GM21825 (cell line): Measurements from ENCODE around the gene NAA38.
A peak's percentile ranks its signal among the peaks of the same experiment; 100 is the strongest.

Source experiments
- ATAC-seq: cut with Tn5 transposase; IDR thresholded peaks from one replicate; pipeline ENCODE4 v1.9.1; 2021; ENCODE audit warnings: mild to moderate bottlenecking, moderate library complexity; ENCODE audit not compliant: unreplicated experiment

NAA38 gene, protein sequence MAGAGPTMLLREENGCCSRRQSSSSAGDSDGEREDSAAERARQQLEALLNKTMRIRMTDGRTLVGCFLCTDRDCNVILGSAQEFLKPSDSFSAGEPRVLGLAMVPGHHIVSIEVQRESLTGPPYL

DNA sequence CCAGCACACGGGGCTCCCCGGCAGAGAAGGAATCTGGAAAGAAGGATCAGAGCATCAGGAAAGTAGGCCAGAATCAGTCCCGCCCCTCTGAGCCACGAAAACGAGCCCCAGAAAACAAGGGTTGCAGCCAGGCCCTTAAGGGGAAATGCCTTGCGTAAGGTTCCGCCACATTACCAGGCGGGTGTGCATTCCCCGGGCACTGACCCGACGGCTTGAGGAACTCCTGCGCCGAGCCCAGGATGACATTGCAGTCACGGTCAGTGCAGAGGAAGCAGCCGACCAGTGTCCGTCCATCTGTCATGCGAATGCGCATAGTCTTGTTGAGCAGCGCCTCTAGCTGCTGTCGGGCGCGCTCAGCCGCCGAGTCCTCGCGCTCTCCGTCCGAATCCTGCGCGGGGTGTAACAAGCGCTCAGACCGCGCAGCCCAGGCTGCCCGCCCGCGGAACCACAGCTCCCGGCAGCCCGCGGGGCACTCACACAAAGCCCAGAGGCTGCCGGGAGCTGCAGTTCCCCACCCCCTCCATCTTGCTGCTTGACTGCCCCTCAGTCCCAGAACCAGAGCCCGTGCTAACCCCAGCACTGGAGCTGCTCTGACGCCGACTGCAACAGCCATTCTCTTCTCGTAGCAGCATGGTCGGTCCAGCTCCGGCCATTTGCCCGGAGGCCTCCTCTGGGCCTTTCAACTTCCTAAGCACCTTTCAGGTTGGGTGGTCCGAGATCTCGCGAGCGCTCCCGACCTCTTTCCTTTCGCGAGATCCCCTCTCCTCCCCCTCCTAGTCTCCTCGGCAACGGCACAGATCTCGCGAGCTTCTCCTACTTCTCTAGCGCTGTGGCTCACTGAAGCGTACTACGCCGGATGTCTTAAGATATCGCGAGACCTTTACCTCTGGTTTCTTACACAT lies at the start of gene NAA38:
NAA38 (minus strand) TSS at position 749 of the 902 bp plus-strand sequence; CDS start at position 653, 96 bp downstream.
- peak; percentile 65 for ATAC-seq

DNA sequence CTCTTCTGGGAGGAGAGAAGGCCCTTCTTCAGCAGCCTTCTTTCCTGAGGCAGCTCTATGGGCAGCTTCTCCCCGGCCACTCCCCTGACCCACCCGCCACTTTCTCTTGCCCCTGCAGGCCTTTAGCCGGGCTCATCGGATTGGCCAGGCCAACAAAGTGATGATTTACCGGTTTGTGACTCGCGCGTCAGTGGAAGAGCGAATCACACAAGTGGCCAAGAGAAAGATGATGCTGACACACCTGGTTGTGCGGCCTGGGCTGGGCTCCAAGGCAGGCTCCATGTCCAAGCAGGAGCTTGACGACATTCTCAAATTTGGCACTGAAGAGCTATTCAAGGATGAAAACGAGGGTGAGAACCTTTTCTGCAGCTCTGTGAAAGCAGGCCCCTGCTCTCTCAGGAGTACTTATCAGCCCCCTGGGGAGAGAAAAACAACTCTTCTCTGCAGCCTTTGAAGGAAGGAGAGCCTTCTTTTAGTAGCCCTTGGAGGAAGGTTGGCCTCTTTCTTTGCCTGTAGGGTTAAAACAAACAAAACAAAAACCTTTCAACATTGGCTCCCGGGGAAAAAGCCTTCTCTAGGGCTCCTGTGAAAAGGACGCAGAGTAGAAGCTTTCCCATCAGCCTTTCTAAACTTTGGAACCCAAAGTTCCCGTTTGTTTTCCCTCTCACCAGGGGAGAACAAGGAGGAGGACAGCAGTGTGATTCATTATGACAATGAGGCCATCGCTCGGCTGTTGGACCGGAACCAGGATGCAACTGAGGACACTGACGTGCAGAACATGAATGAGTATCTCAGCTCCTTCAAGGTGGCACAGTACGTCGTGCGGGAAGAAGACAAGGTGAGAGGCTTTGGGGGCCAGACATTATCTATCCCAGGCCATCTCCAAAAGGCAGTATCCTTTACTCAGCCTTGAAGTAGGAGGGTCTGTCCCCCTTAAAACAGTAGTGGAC lies 46.1 kb upstream of the NAA38 start:
- ATAC-seq, result no peak

DNA sequence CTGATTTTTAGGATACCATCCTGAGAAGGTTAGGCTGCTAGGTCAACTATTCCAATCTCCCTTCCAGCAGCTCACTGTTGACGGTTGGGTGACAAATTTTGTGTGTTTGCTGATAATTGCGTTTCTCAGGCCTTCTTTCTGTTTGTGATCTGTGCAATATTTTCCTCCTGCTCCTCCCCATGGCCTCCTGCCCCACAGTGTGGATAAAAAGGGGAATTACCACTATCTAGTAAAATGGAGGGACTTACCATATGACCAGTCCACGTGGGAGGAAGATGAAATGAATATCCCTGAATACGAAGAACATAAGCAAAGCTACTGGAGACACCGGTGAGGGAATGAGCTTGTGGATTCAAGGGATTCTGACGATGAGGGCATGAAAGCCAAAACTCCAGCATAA lies 40.4 kb upstream of the NAA38 start:
- no peak for ATAC-seq

DNA sequence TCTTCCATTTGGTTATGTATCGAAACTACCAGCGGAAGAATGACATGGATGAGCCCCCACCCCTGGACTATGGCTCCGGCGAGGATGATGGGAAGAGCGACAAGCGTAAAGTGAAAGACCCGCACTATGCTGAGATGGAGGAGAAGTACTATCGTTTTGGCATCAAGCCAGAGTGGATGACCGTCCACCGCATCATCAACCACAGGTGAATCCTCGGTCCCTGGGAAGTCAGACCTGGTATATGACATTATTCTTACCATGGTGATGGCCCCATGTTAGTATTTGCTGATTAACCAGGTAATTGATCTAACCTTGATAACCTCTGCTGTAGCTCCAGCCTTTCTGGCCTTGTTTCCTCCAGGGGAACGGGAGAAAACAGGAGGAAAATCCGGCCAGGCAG lies 39.7 kb upstream of the NAA38 start:
- ATAC-seq, result no peak

DNA sequence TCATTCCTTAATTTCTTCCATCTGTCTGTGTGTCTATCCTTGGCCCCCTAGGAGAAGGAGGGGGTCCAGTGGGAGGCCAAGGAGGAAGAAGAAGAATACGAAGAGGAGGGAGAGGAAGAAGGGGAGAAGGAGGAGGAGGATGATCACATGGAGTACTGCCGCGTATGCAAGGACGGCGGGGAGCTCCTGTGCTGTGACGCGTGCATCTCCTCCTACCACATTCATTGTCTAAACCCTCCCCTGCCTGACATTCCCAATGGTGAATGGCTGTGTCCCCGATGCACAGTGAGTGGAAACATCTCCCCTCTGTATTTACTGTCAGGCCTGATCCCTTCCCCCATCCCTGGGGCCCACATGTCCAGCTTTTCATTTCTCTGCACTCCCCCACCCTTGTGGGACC lies 37.5 kb upstream of the NAA38 start:
- ATAC-seq, result no peak

DNA sequence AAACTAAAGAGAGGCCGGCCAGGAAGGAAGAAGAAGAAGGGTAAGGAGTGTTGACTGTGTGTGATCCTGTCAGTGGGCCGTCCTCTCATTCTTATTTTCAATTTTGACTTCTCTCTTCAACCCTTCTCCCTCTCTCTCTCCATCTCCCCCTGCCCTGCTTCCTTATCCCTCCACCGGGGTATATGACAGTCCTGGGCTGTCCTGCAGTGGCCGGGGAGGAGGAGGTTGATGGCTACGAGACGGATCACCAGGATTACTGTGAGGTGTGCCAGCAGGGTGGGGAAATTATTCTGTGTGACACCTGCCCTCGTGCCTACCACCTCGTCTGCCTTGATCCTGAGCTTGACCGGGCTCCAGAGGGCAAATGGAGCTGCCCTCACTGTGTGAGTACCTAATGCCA lies 36.9 kb upstream of the NAA38 start:
- ATAC-seq, result no peak

DNA sequence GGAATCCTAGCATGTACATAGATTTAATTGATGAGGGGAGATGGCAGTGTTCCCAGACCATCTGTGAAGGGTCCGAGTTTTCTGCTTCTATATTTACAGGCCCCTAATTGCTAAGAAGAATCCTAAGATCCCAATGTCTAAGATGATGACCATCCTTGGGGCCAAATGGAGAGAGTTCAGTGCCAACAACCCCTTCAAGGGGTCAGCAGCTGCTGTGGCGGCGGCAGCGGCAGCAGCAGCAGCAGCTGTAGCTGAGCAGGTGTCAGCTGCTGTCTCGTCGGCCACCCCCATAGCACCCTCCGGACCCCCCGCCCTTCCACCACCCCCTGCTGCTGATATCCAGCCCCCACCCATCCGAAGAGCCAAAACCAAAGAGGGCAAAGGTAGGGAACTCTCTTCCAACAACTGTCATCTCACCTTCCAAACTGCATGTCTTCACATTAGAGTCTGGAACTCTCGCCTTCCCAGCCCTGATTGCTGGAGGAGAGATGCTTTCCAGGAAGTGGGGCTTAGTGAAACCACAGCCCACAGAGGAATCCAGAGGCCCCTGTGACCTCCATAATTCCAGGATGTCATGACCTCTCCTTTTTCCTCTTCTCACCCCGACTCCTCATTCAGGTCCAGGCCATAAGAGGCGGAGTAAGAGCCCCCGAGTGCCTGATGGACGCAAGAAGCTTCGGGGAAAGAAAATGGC lies 36.0 kb upstream of the NAA38 start:
- ATAC-seq, result no peak

DNA sequence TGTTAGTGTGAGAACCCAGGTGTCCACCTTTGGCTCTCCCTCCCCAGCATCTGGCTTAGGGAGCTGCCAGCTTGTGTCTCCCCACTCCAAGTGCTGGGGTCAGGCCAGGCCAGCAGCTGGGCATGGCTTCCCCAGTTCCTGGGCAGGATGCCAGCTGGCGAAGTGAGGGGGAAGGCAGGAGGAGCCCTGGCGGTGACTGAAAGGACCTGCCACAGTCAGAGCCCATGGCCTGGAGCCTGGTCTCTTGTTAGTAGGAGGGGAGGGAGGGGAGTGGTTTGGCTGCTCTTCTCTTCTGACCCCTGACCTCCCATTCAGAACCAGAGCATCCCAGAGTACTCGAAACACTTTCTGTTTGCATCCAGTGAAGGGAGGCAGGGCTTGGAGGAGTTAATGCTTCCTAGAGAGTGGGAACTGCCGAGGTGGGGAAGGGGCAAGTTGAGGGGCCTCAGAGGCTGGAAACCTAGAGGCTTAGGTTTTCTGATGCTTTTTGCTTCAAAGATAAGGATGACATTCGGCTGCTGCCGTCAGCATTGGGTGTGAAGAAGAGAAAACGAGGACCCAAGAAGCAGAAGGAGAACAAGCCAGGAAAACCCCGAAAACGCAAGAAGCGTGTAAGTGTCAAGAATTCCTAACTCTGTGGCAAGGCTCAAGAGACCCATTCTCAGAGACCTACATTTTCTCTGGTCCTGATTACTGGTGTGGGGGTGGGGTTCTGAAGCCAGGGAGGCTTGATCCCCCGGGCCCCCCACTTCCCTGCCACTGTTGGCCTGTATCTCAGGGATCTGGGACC lies 32.0 kb upstream of the NAA38 start:
- no peak for ATAC-seq

DNA sequence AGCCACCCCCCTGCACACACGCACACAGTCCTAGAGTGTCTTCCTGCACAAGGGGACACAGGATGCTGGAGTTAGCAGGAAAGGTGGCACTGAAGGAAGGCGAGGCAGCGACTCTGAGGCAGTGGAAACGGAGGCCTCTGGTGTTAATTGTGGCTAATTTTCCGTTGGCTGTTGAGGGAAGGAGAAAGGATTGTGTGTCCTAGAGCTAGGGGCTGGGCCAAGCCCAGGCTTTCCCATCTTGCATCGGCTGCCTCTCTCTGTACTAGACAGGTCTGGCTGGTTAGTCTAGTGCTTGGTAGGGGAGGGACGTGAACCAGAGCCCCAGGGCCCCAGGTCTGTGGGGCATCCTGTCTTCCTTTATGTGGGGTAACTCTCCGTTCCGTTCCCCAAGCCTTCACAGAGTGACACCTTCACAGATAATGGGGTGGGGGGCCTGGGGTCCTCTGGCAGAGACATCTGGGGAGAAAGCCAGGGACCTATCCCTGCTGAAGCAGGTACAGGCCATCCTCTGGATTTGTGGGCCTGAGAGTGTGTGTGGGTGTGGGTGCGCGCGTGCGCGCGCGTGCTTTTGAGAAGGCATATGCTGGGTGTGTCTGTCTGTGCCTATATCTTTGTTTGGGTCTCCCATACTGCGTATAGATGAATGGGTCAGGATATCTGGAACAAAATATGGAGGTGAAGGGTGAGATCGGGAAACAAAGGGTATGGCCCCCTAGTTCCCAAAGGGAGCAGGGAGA lies 31.0 kb upstream of the NAA38 start, which contains the start of gene CHD3:
CHD3 (plus strand) TSS at position 606 of the 737 bp plus-strand sequence. CDS start 212 bp downstream, outside the sequence.
- no peak for ATAC-seq

DNA sequence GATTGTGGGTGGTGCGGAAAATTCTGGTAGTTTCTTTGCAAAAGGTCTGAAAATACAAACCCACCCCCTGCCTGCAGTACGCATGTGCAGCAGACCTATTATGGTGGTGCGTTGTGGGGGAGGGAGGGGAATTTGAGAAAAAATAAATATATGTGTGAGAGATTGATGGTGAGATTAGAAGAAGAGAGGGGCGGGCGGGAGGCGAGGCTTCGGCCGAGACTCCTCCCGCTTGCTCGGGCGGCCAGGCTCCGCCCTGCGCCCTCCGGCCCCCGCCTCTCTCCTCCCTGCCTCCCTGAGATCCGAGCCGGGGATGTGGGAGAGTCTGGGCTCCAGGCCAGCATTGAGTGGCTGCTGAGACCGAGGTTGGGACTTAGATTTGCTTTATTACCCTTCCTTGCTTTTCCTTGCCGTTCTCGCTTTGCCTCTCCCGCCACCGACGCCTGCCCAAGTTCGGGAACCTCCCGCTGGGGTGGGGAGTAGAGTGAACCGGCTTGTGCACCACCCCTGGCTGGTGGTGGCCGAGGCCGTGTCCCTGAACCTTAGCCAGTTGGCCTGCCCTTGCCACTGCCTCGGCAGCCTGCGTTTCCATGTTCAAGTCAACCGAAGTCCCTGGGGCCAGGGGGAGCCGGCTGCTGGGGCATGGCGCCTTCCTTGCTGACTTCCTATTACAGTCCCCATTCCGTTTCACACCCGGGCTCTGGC lies 30.3 kb upstream of the NAA38 start:
- peak; percentile 39 for ATAC-seq

DNA sequence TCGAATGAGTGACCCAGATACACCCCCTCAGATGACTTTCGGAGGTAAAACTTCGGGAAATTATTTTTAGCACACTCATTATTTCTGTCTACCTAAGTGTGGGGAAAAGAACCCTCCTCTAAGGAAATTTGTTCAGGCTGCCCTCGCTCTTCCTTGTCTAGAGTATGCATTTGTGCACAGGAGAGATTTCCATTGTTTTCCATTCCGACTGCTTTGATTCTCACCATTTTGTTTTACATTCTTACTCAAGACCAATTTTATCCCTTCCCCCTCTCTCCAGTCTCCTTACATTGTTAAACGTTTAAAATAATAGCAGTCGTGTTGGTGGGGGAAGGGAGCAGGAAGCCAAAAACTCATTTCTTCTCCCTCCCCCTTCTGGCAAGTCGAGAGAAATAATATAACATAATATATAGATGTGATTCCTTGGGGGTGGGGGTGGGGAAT lies 29.7 kb upstream of the NAA38 start:
- no peak for ATAC-seq

DNA sequence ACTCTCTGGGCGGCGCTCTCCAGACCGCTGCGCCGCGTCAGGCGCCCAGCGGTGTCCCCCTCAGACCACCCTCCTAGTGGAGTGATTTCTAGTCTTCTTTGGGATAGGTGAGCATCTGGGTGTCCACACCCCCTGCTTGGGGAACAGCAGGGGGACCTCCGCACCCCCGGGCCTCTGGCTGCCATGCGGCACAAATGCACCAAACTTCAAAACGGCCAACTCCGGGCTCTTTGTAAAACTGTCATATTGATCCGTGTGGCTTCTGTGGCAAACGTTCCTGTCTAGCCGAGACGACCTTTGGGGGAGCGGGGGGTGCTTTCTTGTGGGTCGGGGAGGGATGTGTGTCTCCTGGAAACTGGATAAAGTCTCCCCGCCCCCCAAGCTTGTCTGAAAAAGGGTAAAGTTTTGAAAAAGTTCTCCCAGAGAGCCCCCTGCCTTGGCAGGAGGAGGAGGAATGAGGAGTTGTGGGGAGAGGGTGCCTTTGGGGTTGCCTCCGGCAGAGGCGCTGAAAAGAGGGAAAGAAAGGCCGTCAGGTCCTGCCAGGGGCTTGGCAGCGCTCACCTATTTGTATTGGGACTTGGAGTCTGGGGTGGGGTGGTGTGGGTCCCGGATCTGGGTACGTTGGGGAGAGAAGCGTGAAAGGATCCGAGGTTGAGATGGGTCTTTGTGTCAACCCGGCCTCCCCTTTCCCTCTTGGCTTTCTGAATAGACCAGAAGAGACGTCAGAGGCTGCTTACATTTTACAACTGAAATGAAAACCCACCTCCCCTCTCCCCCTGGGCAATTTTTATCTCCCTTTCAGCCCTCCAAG lies 29.1 kb upstream of the NAA38 start:
- peak; percentile 3 for ATAC-seq

DNA sequence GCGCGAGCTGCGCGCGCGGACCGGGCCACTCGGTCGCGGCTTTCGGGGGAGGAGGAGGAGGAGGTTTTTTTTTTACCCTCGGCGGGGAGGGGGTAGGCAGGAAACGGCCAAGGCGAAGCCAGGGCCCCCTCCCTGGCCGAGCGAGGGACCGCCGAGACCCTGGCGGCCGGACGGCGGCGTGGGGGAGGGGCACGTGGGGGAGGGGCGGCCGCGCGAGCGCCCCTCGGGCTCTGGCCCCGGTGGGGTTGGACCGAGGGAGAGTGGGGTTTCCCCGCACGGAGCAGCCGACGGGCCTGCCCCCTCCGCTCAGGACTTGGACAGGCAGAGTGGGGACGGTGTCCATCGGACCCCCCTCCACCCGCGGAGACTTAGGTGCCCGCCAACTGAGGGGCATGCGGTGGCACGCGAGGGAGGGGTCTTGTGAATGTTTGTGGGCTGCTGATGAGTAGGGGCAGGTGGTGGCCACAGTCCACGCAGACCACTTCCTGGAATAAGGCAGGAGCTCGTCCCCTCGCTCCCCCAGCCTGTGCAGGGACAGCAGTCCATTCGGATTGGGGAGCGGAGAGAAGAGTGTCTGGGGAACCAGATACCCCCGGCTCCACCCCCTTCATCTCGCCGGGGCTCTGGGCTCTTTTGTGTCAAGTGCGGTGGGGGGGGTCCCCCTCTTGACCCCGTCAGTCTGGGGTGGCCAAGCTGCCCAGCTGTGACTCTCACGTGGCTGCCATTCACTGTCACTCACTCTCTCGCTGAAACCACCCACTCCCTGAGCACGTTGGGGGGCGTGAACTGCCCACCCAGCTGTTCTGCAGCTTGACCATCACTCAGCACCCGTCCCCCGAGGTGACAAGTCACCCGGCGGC lies 28.2 kb upstream of the NAA38 start:
- ATAC-seq, result peak; percentile 31

DNA sequence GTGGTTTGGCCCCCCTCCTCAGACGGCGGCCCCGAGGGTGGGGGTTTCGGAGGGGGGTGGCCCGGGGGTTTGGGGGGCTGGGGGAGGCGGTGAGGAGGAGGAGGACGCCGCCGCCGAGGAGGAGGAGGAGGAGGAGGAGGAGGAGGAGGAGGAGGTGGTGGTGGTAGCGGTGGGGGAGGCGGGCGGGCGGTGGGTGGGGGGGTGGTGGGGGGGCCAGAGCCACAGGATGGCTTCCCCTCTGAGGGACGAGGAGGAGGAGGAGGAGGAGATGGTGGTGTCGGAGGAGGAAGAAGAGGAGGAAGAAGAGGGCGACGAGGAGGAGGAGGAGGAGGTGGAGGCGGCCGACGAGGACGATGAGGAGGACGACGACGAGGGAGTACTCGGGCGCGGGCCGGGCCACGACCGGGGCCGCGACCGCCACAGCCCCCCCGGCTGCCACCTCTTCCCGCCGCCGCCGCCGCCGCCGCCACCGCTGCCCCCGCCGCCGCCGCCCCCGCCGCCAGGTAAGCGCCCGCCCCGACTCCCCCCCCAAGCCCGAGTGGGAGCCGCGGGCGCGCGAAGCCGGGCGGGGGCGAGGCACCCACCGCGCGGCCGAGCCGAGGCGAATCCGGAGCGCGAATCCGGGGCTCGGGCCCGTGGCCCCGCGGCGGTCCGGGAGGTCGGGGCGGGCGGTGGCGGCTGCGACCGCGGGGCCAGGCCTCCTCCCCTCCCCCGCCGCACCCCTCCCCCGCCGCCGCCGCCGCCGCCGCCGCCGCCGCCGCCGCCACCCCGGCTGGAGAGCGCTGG lies 27.4 kb upstream of the NAA38 start:
- no peak for ATAC-seq

DNA sequence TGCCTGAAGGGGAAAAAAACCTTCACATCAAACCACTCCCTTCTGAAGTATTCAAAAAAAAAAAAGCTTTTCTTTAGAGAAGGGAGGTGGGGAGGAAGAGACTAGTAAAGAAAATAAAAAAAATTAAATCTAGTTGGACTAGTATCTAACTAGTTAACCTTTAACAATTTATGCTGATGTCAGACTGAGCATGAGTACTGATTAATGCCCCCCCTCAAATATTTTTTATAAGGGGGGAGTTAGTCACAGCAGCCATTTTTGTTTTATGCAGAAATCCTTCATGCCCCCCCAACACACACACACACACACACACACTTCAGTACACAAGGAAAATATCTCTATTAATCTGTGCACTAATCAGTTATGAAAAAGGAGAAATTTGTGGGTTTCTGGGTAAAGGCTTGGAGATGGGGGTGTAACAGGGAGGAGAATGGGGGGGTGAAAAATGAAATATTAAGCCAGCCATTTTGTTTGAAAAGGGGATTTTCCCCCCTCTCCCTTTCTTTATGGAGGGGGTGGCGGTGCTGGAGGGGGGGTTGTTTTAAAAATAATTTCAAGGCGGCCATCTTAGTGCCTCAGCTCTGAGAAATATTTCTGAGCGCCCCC lies 26.5 kb upstream of the NAA38 start:
- ATAC-seq, result no peak

DNA sequence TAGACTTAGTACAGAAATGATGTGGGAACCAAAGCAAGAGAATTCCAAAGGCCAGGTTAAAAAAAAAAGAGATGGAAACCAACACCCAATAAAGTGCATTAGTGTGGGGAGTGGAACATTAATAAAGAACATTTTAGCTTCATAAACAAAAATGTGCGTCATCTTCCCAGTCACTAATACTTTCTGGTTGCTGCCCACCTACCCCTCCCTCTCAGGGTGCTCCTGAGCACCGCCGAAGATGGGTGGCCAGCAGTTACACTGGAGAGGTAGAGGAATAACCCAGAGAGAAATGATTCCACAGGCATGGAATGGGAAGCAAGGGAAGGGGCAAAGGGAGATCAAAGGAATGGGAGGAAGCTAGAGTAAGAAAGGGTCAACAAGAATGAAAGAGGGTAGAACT lies 25.3 kb upstream of the NAA38 start:
- ATAC-seq, result no peak
